Measurements from ENCODE around the gene ENO2. TPM values are rescaled to one million over a fixed set of nuclear protein-coding genes. Genes with fewer than 3 reads are reported as not detected.
"Not testable (repeated sequence)": the region's sequence is repeated elsewhere in the genome, so short reads cannot be mapped to it uniquely, and the experiment has no call there.

Gene ENO2
- total and polyA plus RNA-seq, 9 donors: 5.0 to 22.3 (median 11.5) TPM

- intact Hi-C loops (cut with DNase I): no loop called here
- 79 to 83% (median 80%) methylated on average over 4 of the region's 4 CpGs for WGBS, 3 donors
- H3K27me3 ChIP-seq: no peaks in the 10 kb centered on the region
- no peak overlapping the region for H3K4me3 ChIP-seq
- DNase-seq: no peak
- H3K27ac ChIP-seq: no peak overlapping the region
- TF ChIP-seq POLR2A (IDR thresholded peaks at IDR 0.05) (no peak), CTCF (IDR thresholded peaks at IDR 0.05) (no peak), EP300 (IDR thresholded peaks at IDR 0.05) (no peak)
- no peaks in the 10 kb centered on the region for H3K9me3 ChIP-seq
- no peaks in the 10 kb centered on the region for H3K36me3 ChIP-seq
- no peaks in the 10 kb centered on the region for H3K4me1 ChIP-seq (ENCODE audit: insufficient read depth)
Measured at GRCh38 chr12:6902448-6902847, 11.9 kb upstream of the ENO2 start.

DNA sequence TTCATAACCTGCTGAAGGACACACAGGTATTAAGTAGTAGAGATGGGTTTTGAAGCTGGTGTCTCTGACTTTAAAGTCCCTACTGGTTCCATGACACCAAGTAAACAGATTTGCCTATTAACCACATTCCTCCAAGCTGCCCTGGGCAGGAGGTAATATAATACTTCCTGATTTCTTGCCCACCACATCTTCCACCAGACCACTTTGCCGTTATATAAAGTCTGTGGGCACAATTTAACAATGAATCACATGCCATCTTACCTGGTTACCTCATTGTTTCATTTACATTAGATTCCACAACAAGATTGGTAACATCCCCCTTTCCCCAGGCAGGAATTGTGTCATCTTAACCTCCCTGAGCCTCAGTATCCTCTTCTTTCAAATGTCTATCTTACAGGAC is 10.7 kb upstream of the ENO2 start:
- Histone ChIP-seq H3K4me1 (ENCODE audit: insufficient read depth) (no peaks in the 10 kb centered on the region), H3K9me3 (no peaks in the 10 kb centered on the region), H3K27ac (no peak overlapping the region), H3K4me3 (no peak overlapping the region), H3K27me3 (no peaks in the 10 kb centered on the region), H3K36me3 (no peaks in the 10 kb centered on the region)
- intact Hi-C loops (cut with DNase I): no loop called here
- no peak for DNase-seq
- 78 to 84% (median 82%) methylated on average over 1 of the region's 1 CpG for WGBS, 3 donors
- TF ChIP-seq CTCF (IDR thresholded peaks at IDR 0.05): no peak
- TF ChIP-seq POLR2A (IDR thresholded peaks at IDR 0.05): no peak
- no peak for TF ChIP-seq EP300 (IDR thresholded peaks at IDR 0.05)

DNA sequence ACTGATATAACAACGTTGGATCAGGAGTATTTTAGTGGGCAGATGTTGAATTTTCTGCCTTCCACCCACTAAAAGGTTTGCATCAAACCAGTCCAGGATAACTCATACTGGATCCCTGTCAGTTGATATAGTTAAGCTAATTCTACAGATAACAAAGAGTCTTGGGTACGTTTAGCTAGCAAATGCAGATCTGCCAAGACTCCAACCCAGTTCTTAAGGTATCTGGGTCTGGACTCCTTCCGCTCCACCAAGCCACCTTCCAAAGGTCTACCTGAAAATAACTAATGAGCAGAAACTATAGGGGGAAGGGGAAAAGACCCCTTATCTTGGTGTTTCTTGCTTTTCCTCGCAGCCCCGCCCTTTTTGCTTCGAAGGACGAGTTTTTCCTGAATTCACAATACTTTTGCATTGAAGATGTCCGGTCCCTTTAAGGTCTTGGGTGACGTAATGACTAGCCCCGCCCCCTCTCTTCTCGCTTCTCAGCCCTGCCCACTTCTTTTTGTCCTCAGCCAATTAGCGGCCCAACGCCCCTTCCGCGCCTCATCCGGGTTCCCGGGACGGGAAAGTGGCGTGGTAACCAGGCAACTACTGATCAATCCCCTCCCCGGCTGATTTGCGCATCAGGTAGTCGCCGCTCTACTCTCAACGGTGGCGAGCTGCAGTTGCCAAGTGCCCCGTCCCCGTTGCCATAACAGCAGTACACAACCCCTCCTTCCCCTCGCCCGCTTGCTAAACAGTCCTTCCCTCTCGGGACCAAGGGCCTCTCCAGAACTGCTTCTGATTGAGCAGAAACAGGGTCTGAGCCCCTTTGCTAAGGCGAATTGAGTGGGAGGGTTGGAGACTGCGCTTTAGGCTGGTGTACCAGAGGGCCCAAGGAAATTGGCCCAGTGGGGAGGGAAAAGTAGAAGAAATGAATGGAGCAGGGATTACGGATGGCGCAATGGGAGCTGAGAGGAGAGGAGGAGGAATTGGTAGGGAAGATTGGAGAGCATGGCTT is 9.8 kb upstream of the ENO2 start, which contains the start of gene LRRC23:
LRRC23 (plus strand) TSS at position 543 of the 997 bp plus-strand sequence. CDS start 812 bp downstream, outside the sequence.
- Histone ChIP-seq H3K36me3 (no peaks in the 10 kb centered on the region), H3K9me3 (no peaks in the 10 kb centered on the region), H3K27me3 (no peaks in the 10 kb centered on the region), H3K27ac (peak within 1 kb of the TSS; percentile 75 to 79), H3K4me3 (peak within 1 kb of the TSS; percentile 56), H3K4me1 (ENCODE audit: insufficient read depth) (no peaks in the 10 kb centered on the region)
- intact Hi-C loops (cut with DNase I): no loop called here
- WGBS, 3 donors: 3 to 4% (median 3%) methylated on average over 34 of the region's 34 CpGs
- TF ChIP-seq EP300 (IDR thresholded peaks at IDR 0.05) (no peak), POLR2A (IDR thresholded peaks at IDR 0.05) (peak; percentile 95), CTCF (IDR thresholded peaks at IDR 0.05) (no peak)
- peak; percentile 96 to 99 (median 97) for DNase-seq

GRCh38 chr12:6905414-6906040 is 8.9 kb upstream of the ENO2 start:
- no peak for DNase-seq
- intact Hi-C loops (cut with DNase I): no loop called here
- TF ChIP-seq POLR2A (IDR thresholded peaks at IDR 0.05) (no peak), CTCF (IDR thresholded peaks at IDR 0.05) (no peak), EP300 (IDR thresholded peaks at IDR 0.05) (no peak)
- Histone ChIP-seq H3K4me3 (peak overlapping the region; percentile 56), H3K9me3 (no peaks in the 10 kb centered on the region), H3K36me3 (no peaks in the 10 kb centered on the region), H3K27ac (peak overlapping the region in 1 of 2 donors; percentile 75), H3K4me1 (ENCODE audit: insufficient read depth) (no peaks in the 10 kb centered on the region), H3K27me3 (no peaks in the 10 kb centered on the region)
- WGBS, 3 donors: 55 to 67% (median 62%) methylated on average over 5 of the region's 5 CpGs

GRCh38 chr12:6908141-6908540 is 6.2 kb upstream of the ENO2 start:
- H3K4me1 ChIP-seq (ENCODE audit: insufficient read depth); H3K27ac ChIP-seq; intact Hi-C loops (cut with DNase I); H3K27me3 ChIP-seq; H3K9me3 ChIP-seq; H3K36me3 ChIP-seq; H3K4me3 ChIP-seq; DNase-seq: not testable (repeated sequence)
- 93 to 98% (median 95%) methylated on average over 11 of the region's 11 CpGs for WGBS, 3 donors
